Hematopoietic multipotent progenitor cell treated with erythropoietin and hydrocortisone succinate and interleukin-3 and kit ligand, for 8 days (in vitro differentiated cells): ENCODE data around the gene GRIN3B.

Experiments used
- DNase-seq: peaks from one replicate; pipeline ENCODE4 v3.0.0-alpha.2; 2015

Gene GRIN3B

DNA sequence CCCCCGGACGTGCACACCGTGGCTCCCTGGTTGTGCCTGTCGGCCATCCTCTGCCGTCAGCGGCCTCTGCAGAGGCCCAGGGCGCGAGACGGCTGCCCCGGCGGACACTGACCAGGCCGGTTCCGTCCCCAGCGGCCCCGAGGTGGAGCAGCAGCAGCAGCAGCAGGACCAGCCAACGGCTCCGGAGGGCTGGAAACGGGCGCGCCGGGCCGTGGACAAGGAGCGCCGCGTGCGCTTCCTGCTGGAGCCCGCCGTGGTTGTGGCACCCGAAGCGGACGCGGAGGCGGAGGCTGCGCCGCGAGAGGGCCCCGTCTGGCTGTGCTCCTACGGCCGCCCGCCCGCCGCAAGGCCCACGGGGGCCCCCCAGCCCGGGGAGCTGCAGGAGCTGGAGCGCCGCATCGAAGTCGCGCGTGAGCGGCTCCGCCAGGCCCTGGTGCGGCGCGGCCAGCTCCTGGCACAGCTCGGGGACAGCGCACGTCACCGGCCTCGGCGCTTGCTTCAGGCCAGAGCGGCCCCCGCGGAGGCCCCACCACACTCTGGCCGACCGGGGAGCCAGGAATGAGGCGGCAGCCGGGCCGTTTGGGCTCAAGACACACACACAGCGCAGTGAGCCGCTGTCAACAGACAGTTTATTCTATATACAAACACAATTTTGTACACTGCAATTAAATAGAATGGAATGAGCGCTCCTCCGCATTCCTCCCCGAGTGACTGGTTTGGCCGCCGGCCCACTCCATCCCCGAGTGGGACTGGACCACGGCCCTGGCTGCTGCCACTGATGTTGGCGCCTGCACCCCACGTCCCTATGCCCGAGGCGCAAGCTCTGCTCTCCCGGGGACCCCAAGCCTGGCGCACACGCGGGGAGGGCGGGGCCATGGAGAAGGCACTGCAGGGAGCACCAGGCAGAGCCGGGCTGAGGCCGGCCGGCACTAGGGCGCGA lies 9.1 kb downstream of the GRIN3B start:
- no peak for DNase-seq

- no peak for DNase-seq
These were observed 9.8 kb downstream of the GRIN3B start for GRCh38 chr19:1009981-1010538.

DNA sequence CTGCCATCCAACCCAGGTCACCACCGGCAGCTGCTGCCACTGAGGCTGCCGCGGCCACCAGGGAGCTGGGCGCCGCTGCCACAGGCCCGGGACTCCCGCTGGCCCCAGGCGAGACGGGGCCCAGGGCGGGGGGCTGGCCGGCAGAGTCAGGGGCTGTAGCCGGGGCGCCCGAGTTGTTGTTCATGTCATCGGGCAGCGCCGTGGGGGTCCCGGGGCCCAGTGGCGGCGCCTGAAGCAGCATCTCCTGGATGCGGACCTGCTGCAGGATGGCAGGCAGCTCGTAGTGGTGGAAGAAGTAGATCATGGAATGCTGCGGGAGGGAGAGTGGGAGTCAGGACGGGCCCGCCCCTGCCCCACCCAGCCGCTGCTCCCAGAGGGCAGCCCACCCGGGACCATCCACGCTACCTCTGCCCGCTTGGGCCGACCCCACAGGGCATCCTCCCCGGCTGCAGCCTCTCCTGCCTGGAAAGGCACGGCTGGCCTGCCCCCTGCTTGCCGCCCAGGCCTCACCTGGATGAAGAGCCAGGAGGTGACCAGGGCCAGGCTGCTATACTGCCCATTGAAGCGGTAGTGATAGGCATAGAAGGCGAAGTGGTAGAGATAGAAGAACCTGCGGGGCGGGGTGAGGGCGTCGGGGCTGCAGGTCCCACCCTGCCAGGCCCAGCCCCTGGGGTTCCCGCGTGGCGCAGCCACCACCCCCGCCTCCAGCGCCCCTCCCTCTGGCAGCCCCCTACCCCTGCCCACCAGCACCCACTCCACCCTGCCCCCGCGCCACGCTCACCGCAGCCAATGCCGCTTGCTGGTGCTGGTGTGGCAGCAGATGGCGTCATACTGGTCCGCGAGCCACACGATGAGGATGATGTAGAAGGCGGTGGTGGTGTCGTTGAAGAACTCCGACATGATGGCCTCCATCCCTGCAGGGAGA lies 10.6 kb downstream of the GRIN3B start:
- no peak for DNase-seq

DNA sequence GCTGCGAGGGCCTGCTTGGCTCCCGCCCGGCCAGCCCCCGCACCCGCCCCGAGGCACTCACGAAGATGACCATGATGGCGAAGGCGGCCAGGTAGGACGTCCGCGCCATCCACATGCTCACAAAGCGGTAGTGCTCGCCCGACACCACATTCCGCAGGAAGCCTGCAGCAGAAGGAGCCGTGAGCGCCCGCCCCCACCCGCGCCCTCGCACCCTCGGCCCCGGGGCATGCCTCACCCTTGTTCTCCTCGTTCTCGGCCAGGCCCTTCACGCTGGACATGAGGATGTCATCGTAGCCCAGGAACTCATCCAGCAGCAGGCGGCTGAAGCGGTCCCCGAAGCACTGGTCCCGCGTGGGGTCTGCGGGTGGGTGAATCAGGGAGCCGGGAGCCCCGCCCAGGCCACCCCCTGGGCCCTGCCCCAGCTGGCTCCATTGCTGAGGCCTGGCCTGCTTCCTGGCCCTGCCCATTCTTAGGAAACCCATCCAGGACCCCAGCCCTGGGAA lies 11.7 kb downstream of the GRIN3B start:
- DNase-seq = no peak

- no peak for DNase-seq
These were observed 12.1 kb downstream of the GRIN3B start for GRCh38 chr19:1012334-1012733.

DNA sequence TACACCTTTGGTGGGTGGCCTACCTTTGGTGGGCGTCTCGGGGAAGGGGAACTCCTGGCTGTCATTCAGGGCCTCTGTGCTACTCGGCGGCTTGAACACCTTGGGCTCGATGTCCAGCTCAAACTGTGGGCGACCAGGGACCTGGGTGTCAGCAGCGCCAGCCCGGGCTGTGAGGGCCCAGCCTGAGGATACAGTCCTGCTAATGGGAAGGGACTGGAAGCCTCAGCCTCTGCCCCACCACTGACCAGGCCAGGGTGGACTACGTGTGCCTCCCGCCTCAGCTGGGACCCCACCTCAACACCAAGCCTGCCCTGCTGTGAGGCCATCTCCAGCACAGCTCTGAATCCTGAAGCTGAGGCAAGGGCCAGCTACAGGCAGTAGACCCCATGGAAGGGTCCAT lies 13.0 kb downstream of the GRIN3B start:
- no peak for DNase-seq

DNA sequence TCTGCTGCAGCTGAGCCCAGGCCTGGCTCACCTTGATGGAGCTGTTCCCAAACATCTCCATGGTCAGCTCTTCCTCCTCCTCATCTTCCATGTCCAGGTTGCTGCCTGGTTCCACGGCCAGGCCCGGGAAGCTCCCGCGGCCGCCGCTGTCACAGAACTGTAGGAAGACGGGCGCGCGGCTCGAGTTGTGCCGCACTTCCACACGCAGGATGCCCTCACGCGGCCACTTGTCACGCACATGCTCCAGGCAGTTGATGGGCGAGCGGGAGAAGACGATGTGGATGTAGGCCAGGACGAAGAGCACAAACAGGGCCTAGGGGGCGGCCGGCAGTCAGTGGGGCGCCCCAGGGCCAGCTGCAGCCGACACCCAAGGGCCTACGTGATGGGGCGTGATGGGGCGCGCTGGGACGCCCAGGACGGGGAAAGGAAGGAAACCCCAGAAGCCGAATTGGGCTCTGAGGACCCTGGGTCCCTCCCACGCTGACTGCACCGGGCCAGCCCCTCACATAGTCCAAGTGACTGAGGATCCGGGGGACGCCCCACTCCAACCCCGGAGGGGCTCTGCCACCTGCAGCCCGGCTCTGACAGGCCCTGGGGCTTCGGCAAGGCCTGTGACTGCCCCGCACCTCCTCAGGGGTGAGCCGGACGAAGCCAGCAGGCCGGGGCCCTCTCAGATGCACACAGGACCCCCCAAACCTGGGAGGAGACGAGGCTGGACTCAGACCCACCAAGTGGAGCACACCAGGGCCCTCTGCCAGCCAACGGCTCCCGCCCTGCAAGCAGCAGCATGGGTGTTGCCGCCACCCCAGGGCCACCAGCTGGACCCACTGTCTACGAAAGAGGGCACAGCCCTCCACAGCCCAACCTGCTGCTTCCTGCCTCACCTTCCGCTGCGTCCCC lies 14.2 kb downstream of the GRIN3B start:
- DNase-seq = no peak

- DNase-seq = no peak
These were observed 15.0 kb downstream of the GRIN3B start for GRCh38 chr19:1015061-1015781.

- DNase-seq = no peak
These were observed 15.8 kb downstream of the GRIN3B start for GRCh38 chr19:1015782-1016646.

DNA sequence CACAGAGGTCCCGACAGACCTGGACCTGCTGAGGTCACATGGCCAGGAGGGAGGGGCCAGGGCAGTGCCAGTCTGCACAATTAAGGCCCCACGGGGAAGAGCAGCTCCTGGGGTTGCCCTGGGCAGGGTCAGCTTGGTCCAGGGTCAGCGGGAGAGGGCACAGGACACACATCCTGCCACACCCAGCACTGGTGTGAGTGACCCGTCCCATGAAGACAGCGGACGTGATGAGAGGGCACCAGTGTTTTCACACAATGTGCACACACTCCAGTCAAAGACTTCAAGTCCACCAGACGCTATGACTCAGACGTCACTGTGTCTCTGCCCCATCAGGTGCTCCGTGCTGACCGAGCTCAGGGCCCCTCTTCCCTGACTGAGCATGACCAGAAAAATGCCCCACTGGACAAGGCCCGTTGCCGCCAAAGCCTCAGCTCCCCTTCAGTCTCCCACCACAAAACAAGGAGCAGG lies 16.5 kb downstream of the GRIN3B start:
- no peak for DNase-seq

- DNase-seq = no peak
These were observed 17.1 kb downstream of the GRIN3B start for GRCh38 chr19:1017115-1017905.

DNA sequence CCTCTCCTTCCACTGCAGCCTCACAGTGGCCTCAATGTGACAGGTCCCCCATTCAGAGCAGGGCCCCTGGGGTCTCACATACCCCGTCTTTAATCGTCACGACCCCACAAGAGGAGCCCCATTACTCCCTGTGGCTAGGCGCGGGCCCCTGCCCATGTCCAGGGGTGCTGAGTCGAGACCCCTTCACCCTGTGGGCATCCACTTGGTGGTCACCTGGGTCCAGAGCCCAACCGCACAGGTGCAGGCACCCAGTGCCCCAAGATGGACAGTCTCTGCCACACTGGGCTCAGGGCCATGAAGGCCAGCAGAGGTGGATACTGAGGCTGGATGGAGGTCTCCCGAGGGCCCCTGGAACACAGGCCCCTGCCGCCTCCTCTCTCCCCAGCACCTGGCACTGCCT lies 17.7 kb downstream of the GRIN3B start:
- no peak for DNase-seq

DNA sequence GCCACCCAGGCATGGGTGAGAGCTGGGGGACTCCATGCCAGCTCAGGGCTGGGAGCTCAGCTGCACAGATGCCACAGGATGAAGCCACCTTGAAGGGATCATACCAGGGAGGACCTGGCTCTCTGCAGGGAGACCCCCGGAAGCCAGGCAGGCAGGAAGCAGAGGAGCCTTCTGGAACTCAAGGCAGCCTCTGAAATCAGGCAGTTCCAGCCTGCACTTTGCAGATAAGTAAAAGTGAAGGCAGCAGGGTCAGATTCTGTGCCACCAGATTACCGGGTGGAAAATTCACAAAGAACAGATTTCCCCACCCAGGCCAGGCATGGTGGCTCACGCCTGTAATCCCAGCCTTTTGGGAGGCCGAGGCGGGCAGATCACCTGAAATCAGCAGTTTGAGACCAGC lies 18.2 kb downstream of the GRIN3B start:
- peak; percentile 74 for DNase-seq

GRCh38 chr19:1018932-1019615 lies 18.9 kb downstream of the GRIN3B start:
- no peak for DNase-seq

- DNase-seq = no peak
These were observed 19.4 kb downstream of the GRIN3B start for GRCh38 chr19:1019616-1019961.

- DNase-seq = no peak
These were observed 20.0 kb downstream of the GRIN3B start for GRCh38 chr19:1019980-1020867.

DNA sequence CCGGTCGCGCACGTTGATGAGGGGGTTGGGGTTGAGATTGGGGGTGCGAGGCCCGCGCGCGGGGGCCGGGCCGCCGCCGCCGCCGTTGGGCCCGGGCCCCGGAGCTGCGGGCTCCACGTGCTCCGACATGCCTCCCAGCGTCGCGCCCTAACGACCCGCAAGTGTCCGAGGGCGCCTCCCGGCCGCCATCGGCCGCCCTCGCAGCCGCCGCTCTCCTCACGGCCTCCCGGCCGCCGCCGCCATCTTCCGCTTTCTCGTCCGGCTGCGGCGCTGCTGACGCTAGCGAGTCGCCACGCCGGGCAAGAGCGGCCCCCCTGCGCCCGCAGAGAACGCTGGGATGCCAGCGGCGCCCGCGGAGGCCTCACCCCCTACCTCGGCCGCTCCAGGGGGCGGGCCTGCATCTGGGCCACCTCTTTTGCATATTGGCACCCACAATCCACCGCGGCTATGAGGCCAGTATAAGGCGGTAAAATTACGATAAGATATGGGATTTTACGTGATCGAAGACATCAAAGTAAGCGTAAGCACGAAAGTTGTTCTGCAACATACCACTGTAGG lies 20.7 kb downstream of the GRIN3B start, which contains the start of gene TMEM259:
TMEM259 (minus strand) TSS at position 256 of the 558 bp plus-strand sequence; CDS start at position 129, 127 bp downstream.
- peak; percentile 97 for DNase-seq
